Gastroesophageal sphincter (tissue), 3 donors: Measurements from ENCODE around the gene WDR83.

Source experiments
- CTCF ChIP-seq, 4 experiments: fragments of 200-600 bp in 2 of 4; fragments of 450-650 bp in 2 of 4; sonication (generic) in 1 of 4; IDR thresholded peaks; one replicate each; pipeline ENCODE4 v1.5.1; 2017 to 2019; ENCODE audit warnings: antibody characterized with exemption in 4 of 4, mild to moderate bottlenecking in 2 of 4, moderate library complexity in 2 of 4
- EP300 ChIP-seq: sonication (generic); formaldehyde crosslinking; IDR thresholded peaks from one replicate; pipeline ENCODE4 v1.6.1; 2017; ENCODE audit warnings: antibody characterized with exemption, mild to moderate bottlenecking
- POLR2A ChIP-seq, 2 donors: fragments of 450-650 bp; IDR thresholded peaks; one replicate each; pipeline ENCODE4 v1.6.1; 2017; ENCODE audit warnings: antibody characterized with exemption in 2 of 2, mild to moderate bottlenecking in 2 of 2, moderate library complexity in 1 of 2
- POLR2AphosphoS5 ChIP-seq: sonication (generic); formaldehyde crosslinking; IDR thresholded peaks from one replicate; pipeline ENCODE4 v1.6.1; 2017; ENCODE audit warnings: antibody characterized with exemption

- peak; percentile 80 for TF ChIP-seq POLR2AphosphoS5
- TF ChIP-seq EP300 = no peak
- TF ChIP-seq CTCF (IDR thresholded peaks at IDR 0.05) = no peak
- peak in 1 of 2 donors; percentile 20 for TF ChIP-seq POLR2A (IDR thresholded peaks at IDR 0.05)
Measured at GRCh38 chr19:12722566-12723380, 56.2 kb downstream of the WDR83 start.
